ENCODE measurements around the gene APMAP.

DNA sequence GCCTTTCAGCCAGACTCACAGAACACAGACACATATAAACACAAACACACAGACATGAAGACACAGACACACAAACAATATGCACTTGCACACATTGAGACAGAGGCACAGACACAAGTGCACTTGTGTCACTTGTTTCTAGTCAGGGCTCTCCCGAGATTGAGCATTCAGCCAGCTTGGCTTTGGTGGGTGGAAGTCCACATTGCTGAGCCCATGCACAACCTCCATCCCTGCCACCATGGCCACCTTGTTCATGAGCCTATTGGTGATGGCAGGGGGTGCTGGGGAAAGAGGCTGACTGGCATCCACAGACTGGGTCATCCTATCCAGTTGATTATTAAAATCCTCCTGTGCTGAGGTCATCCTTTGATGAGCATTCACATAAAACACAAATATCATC, 55.0 kb downstream of the APMAP start:
- TF ChIP-seq PRDM10 (tag by site-specific recombination; IDR thresholded peaks at IDR 0.05) (no peak), ZNF221 (tag by site-specific recombination; IDR thresholded peaks at IDR 0.05; ENCODE audit: borderline replicate concordance) (no peak), ZFP37 (tag by site-specific recombination; IDR thresholded peaks at IDR 0.05) (no peak), ZNF521 (tag by site-specific recombination; IDR thresholded peaks at IDR 0.05) (no peak), CTCF (tag by site-specific recombination; IDR thresholded peaks at IDR 0.05) (no peak), TSHZ1 (tag by site-specific recombination; IDR thresholded peaks at IDR 0.05; ENCODE audit: borderline replicate concordance) (no peak), ZBTB8A (tag by site-specific recombination; IDR thresholded peaks at IDR 0.05) (no peak), YY1 (tag by site-specific recombination; IDR thresholded peaks at IDR 0.05) (no peak), HOXA7 (CRISPR knock-in tag; IDR thresholded peaks at IDR 0.05; ENCODE audit: borderline replicate concordance) (no peak), ZNF704 (tag by site-specific recombination; IDR thresholded peaks at IDR 0.05) (no peak), ZFP41 (tag by site-specific recombination; IDR thresholded peaks at IDR 0.05; ENCODE audit: borderline replicate concordance) (no peak)

All from HEK293 (cell line).